ENCODE data around the gene ERAP2. TPM values are rescaled to one million over a fixed set of nuclear protein-coding genes. Genes with fewer than 3 reads are reported as not detected.

Gene ERAP2
- total RNA-seq, 1 donor from 2014 or later, result 0.08 TPM

DNA sequence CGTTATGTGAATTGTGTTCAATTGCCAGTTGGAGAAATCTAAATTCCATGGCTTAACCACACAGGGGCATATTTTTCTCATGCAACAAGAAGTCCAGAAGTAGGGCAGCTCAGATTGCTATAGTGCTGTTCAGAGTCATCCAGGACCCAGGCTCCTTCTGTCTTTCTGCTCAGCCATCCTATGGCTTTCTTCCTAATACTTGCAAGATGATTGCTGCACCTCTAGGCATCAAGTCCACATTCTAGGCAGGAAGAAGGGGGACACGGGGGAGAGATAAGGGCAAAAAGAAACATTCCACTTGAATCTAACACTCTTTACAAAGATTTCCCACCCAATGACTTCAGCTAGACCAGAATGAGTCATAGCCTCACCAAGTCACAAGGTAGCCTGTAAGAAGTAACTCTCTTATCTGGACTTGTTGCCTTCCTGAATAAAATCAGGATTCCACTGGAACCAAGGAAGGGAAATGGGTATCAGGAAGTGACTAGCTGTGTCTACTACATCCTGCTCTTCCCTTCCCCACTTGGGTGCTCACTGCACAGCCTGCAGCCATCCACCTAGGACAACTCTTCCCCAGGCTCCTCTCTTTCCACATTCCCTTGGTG lies 5.3 kb downstream of the ERAP2 start:
- TF ChIP-seq, protein P1, sequence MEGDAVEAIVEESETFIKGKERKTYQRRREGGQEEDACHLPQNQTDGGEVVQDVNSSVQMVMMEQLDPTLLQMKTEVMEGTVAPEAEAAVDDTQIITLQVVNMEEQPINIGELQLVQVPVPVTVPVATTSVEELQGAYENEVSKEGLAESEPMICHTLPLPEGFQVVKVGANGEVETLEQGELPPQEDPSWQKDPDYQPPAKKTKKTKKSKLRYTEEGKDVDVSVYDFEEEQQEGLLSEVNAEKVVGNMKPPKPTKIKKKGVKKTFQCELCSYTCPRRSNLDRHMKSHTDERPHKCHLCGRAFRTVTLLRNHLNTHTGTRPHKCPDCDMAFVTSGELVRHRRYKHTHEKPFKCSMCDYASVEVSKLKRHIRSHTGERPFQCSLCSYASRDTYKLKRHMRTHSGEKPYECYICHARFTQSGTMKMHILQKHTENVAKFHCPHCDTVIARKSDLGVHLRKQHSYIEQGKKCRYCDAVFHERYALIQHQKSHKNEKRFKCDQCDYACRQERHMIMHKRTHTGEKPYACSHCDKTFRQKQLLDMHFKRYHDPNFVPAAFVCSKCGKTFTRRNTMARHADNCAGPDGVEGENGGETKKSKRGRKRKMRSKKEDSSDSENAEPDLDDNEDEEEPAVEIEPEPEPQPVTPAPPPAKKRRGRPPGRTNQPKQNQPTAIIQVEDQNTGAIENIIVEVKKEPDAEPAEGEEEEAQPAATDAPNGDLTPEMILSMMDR (IDR thresholded peaks at IDR 0.05; ENCODE audit: unreplicated experiment), result no peak
- Mint-ChIP-seq H3K27me3 (ENCODE audit: unreplicated experiment) (no peaks in the 10 kb centered on the region), H3K4me1 (ENCODE audit: unreplicated experiment) (peaks cover 22% of the 10 kb centered on the region), H3K36me3 (ENCODE audit: low read depth, unreplicated experiment) (no peaks in the 10 kb centered on the region), H3K27ac (ENCODE audit: unreplicated experiment) (no peak overlapping the region), H3K4me3 (ENCODE audit: unreplicated experiment) (no peak overlapping the region), H3K9me3 (ENCODE audit: unreplicated experiment) (no peaks in the 10 kb centered on the region)
- DNase-seq (ENCODE audit: low spot score), result no peak

DNA sequence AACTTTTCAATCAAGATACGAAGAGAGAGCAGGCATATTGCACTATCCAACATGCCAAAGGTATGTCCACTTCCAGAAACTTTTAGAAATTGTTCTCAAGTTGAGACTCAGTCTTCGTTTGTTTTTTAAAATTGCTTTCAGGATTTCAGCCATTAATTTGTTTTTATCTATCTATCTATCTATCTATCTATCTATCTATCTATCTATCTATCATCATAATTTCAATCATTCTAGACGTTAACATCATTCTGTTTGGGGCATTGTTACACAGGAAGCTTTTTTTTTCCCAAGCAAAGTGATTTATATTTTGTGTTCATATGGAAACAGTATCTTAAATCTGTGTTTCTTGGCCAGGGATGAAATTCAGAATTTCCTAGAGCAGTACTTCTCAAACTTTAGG lies 7.6 kb downstream of the ERAP2 start:
- Mint-ChIP-seq H3K4me3 (ENCODE audit: unreplicated experiment) (no peak overlapping the region), H3K9me3 (ENCODE audit: unreplicated experiment) (no peaks in the 10 kb centered on the region), H3K27me3 (ENCODE audit: unreplicated experiment) (no peaks in the 10 kb centered on the region), H3K4me1 (ENCODE audit: unreplicated experiment) (peaks cover 22% of the 10 kb centered on the region), H3K36me3 (ENCODE audit: low read depth, unreplicated experiment) (no peaks in the 10 kb centered on the region), H3K27ac (ENCODE audit: unreplicated experiment) (no peak overlapping the region)
- DNase-seq (ENCODE audit: low spot score), result no peak
- TF ChIP-seq, protein P1 (IDR thresholded peaks at IDR 0.05; ENCODE audit: unreplicated experiment), result no peak

DNA sequence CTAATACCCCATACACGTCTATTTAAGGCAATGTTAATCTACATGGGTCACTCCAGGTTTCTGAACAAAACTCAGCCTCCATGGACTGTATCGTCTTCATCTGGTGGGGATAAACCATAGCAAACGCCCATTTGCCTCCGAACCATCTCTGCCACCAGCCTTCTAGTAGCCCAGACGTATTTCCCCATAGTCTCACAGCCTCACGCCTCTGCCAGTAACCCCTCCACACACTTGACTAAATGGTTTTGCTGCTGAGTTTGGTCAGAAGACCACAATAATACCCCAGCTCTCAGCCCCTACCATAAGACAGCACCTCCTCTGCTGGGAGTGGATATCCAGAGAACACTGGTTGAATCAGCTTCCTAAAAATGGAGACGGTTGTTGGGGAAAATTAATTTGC lies 8.7 kb downstream of the ERAP2 start:
- TF ChIP-seq, protein P1 (IDR thresholded peaks at IDR 0.05; ENCODE audit: unreplicated experiment), result no peak
- H3K27ac Mint-ChIP-seq (ENCODE audit: unreplicated experiment), result no peak overlapping the region
- DNase-seq (ENCODE audit: low spot score), result no peak
- H3K4me3 Mint-ChIP-seq (ENCODE audit: unreplicated experiment), result no peak overlapping the region
- H3K36me3 Mint-ChIP-seq (ENCODE audit: low read depth, unreplicated experiment), result no peaks in the 10 kb centered on the region
- no peaks in the 10 kb centered on the region for H3K9me3 Mint-ChIP-seq (ENCODE audit: unreplicated experiment)
- peaks cover 1% of the 10 kb centered on the region for H3K27me3 Mint-ChIP-seq (ENCODE audit: unreplicated experiment)
- H3K4me1 Mint-ChIP-seq (ENCODE audit: unreplicated experiment), result peaks cover 22% of the 10 kb centered on the region

DNA sequence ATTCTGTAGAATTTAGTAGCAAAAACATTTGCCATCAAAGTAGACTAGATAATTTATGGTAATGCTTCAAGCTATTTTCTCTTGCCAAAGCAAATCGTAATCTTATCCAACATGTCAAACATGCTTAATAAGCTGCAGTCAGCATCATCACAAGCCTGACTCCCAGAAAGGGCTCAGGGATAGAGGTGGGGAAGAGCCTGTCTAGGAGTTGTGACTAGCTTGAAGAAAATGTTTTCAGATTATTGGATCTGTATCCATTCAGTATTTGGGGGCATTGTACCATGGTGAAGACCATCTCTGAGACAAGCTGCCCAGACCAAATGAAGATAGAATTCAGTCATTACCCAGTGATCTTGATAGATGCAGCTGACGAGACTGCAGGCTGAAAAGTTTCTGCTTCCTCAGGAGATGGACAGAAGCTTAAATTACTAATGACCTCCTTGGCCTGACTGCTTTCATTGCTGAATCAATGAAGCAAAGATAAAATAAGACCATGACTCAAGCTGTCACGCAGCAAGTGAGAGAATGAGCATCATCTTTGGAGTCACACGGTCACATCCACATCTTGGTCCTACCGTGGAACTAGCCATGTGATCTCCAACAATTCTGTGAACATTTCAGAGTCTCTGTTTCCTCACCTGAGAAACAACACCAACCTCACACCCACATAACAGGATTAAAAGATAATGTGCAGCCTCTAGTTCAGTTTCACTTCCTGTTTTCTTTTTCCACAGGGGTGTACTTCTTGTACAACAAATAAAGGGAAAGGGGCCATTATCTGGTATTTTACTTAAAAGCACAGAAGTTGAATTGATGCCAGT lies 9.4 kb downstream of the ERAP2 start:
- peaks cover 16% of the 10 kb centered on the region for H3K4me1 Mint-ChIP-seq (ENCODE audit: unreplicated experiment)
- peaks cover 1% of the 10 kb centered on the region for H3K27me3 Mint-ChIP-seq (ENCODE audit: unreplicated experiment)
- H3K36me3 Mint-ChIP-seq (ENCODE audit: low read depth, unreplicated experiment), result no peaks in the 10 kb centered on the region
- DNase-seq (ENCODE audit: low spot score), result no peak
- H3K9me3 Mint-ChIP-seq (ENCODE audit: unreplicated experiment), result no peaks in the 10 kb centered on the region
- TF ChIP-seq, protein P1 (IDR thresholded peaks at IDR 0.05; ENCODE audit: unreplicated experiment), result no peak
- no peak overlapping the region for H3K4me3 Mint-ChIP-seq (ENCODE audit: unreplicated experiment)
- no peak overlapping the region for H3K27ac Mint-ChIP-seq (ENCODE audit: unreplicated experiment)

DNA sequence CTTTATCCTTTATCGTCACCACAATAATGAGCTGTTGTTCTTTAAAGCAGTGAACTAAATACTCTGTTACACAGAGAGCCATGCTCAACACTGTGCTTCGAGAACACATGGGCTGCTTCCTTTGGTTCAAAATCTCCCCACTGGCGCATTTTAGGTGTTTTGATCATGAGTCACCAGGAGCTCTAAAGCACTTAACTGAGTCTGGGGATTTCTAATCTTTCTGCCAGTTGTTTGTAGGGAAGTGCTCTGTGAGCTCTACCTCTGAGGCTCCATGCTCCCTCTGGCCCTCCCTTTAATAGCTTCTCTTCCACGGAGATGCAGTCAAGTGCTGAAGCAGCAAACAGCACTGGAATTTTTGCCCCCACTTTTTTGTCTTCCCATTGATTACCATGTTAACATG lies 17.0 kb downstream of the ERAP2 start:
- Mint-ChIP-seq H3K27ac (ENCODE audit: unreplicated experiment) (no peak overlapping the region), H3K9me3 (ENCODE audit: unreplicated experiment) (no peaks in the 10 kb centered on the region), H3K36me3 (ENCODE audit: low read depth, unreplicated experiment) (no peaks in the 10 kb centered on the region), H3K4me3 (ENCODE audit: unreplicated experiment) (no peak overlapping the region), H3K4me1 (ENCODE audit: unreplicated experiment) (peaks cover 6% of the 10 kb centered on the region), H3K27me3 (ENCODE audit: unreplicated experiment) (peaks cover 1% of the 10 kb centered on the region)
- DNase-seq (ENCODE audit: low spot score), result no peak
- TF ChIP-seq, protein P1 (IDR thresholded peaks at IDR 0.05; ENCODE audit: unreplicated experiment), result no peak

Measured in endothelial cell (in vitro differentiated cells).